Stimulated activated CD4-positive, alpha-beta T cell treated with anti-CD3 and anti-CD28 coated beads, Interleukin-2, amount 100 ng/mL, for 4 hours (primary cell): ENCODE data around the gene FAM185A.
"Not testable (repeated sequence)": the region's sequence is repeated elsewhere in the genome, so short reads cannot be mapped to it uniquely, and the experiment has no call there.

Source experiments
- DNase-seq: peaks from one replicate; pipeline ENCODE4 v3.0.0-alpha.2; 2020; ENCODE audit warnings: low read depth

The FAM185A gene

GRCh38 chr7:102778663-102779062 is 29.9 kb downstream of the FAM185A start:
- DNase-seq = not testable (repeated sequence)

- DNase-seq = not testable (repeated sequence)
Observed at GRCh38 chr7:102780926-102781325, 32.1 kb downstream of the FAM185A start.

GRCh38 chr7:102788770-102789169 is 40.0 kb downstream of the FAM185A start:
- DNase-seq = not testable (repeated sequence)

DNA sequence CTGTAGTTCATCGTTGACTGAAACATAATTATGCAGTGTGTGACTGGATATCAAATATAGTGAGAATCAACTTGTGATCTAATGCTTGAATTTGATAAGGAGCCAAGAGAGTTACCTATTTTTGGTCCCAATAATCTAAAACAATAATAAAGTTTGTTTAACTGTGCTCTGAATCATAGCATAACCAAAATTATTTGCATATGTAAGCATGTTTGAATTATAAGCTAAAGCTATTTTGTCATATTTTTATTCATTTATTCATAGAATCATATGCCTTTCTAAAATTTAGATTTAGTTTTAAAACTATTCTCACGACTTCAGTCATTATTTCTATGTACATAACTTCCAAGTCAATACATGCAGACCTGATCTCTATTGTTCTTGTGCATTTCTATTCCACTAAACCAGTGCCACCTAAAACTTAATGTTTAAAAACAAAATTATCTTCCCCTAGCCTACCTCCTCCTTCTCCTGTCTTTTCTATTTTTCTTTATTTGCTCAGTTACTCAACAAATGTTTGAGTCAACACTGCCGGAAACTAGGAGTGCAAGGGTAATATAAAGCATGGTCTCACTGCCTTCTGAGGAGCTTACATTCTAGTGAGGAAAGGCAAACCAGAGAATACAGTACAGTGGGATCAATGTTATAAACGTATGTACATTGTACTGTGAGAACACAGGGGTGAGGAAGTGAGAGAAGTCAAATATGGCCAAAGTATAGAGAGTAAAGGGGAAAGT is 41.7 kb downstream of the FAM185A start:
- DNase-seq = not testable (repeated sequence)

- DNase-seq = not testable (repeated sequence)
Observed at GRCh38 chr7:102791367-102791766, 42.6 kb downstream of the FAM185A start.

DNA sequence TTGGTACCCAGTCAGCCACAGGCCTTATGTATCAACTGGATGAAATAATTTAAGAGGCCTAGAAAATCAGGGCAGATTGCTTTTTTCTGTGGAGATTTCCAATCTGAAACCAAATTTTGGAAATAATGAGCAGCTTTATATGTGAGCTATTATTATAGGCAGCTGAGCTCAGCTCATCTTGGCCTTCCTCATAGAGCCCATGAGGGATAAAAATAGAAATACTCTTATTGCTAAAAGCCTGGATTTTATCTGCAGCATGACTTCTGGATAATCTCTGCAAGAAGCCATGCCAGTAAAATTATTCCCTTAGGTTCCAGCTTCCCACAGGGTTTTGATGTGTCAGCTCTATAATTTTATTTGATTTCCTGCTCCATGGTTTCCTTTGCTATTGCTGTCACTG is 43.0 kb downstream of the FAM185A start:
- not testable (repeated sequence) for DNase-seq

- DNase-seq = not testable (repeated sequence)
Observed at GRCh38 chr7:102794567-102794966, 45.8 kb downstream of the FAM185A start.

DNA sequence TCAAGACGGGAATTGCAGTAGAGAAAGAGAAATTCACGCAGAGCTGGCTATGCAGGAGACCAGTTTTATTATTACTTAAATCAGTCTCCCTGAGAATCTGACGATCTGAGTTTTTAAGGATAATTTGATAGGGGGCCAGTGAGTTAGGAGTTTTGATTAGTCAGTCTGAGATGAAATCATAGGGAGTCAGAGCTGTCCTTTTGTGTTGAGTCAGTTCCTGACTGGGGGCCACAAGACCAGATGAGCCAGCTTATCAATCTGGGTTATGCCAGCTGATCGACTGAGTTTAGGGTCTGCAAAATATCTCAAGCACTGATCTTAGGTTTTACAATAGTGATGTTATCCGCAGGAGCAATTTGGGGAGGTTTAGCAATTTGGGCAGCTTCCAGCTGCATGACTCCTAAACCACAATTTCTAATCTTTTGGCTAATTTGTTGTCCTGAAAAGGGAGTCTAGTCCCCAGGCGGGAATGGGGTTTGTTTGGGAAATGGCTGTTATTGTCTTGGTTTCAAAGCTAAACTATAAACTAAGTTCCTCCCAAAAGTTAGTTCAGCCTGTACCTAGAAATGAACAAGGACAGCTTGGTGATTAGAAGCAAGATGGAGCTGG is 47.3 kb downstream of the FAM185A start:
- not testable (repeated sequence) for DNase-seq

DNA sequence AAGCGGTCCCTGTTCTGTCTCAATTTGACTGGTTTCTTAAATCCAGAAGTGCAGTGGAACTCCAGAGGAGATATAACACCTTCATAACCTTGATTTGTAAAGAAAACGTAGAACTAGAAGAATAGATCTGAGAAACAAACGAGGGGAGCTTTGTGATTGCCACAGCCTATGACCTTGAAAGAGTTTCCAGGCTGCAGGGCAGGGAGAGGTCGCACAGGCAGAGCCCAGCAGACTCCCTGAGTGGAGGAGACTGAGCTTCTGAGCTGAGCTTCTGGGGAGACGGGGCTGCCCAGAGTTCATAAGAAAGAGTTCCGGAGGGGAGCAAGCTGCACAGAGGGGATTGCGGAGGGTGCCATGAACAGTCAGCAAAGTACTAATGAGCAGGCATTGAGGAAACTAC is 57.8 kb downstream of the FAM185A start:
- no peak for DNase-seq

- DNase-seq = no peak
Observed at GRCh38 chr7:102810916-102811315, 62.1 kb downstream of the FAM185A start.

GRCh38 chr7:102811942-102812678 is 63.3 kb downstream of the FAM185A start:
- DNase-seq = no peak

DNA sequence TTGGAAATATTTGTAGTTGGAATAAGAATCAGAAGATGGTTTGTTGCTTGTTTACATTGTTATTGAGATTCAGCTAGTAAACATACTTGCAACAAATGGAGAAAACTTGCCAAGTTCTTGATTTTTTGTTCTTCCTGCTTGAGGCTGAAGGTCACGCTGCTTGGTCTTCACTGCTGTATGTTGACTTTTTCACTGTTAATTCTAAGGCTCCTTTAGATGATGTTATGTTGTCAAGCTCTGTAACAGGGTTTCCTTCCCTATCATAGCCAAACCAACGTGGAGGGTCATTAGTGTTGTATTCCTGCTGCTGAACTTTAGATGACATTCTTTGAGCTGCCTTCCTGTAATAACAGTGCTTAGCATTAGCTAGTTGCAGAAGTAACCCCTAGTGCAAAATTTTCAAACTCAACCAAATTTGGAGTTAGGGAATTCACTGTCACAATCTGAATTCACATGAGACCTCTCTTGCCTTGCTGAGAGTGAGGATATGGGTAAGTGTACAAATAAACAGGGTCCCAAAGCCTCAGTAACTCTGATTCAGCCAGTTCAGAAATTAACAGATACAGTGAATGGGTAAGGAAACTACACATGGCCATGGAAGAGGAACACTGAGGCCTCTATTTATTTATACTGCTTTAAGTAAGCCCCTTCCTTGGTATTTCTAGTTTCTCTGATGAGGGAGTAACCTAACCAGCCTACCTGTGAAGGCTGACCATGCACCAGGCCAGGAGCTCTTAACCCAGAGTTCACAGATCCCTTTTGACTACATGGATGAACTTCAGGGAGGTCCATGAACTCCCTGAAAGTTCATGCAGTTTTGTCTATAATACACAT is 64.6 kb downstream of the FAM185A start:
- DNase-seq = no peak

DNA sequence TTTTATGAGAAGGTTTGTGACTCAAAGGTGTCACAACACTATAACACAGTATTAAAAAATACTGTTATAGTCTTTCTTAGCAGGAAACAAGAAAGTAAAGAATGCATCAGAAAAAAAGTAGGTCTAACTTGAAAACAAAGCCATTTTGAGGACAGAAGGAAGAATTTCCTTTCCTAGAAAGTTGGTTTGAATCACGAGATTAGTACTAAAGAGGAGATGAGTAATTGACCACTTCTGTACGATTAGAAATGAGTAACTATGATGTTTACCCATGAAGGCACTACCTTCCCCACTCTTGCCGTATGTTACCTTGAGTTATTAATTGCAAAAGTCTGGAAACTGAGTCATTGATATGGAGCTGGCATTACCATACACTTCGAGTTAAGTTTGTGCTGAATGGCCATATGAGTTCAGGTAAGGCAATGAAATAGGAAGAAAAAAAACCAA is 65.2 kb downstream of the FAM185A start:
- no peak for DNase-seq

DNA sequence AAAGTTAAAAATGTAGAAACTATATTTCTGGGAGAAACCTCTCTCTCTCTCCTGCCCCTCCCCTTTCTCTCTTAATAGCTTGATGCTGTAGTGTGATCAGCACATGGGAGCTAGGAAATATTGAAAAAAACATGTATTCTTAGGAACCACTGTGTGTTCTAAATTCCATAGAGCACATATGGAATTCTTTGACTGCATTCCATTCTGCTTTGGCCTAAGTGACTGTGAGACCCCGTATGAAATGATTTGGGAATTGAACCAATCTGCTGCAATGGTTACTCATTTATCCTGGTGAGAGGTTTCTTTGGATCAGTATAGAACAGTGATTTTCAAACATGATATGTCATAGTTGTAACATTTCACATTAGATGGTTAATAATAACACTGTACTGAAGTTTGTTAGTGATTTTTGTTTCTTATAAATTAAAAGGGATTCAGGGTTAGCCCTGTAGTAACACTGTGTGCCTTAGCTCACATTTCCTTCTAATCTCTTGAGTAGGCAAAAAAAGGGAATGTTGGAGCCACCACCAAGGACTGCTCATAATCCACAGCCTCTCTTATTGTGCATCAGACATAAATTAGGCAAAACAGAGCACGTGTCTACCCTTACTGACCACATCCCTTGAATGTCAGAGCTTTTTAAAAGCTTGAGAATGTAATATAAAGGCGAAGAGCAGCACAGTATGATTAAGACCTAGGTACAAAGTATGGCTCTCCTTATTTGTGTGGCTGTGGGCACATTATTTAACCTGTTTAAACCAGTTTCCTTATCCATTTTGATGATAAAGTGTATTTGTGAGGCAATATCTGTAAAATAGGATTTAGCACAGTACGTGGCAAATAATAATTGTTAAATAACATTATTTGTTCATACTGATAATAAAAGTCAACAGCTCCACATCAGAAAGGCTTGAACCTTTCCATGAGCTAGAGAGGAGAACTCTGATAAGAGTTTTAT is 69.1 kb downstream of the FAM185A start:
- DNase-seq = no peak

- no peak for DNase-seq
Observed at GRCh38 chr7:102819151-102819550, 70.4 kb downstream of the FAM185A start.

GRCh38 chr7:102821994-102822747 is 73.4 kb downstream of the FAM185A start:
- DNase-seq = no peak

DNA sequence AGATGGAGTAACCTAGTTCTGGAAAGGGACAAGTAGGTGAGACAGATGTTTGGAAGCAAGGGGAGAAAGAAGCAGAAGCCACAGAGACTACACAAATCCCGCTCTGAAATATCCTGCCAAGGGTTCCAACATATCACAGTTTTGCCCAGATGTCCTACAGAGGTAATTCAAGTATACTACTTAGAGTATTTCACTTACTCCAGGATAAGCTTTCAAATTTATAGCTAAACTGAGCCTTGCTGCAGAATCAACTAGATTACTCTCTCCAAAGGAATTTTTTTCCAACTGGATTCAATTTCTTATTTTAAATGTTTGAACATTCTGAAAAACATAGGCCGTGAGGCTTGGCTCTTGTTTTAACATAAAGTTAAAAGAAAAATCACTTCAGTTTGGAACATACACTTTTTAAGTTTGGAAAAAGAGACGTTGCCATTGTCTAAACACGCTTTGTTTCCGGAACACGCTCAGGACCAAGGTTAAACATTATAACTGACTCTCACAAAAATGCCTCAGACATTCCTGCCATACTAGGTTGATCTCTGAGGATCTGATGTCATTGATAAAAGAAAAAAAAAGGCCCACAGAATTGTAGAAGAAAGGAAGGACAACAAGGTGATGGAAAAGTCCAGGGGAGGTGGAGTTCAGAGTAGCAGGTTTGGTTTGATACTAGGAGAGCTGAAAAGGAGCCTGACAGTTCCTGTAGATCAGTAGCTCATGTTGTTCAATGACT is 74.8 kb downstream of the FAM185A start:
- no peak for DNase-seq

DNA sequence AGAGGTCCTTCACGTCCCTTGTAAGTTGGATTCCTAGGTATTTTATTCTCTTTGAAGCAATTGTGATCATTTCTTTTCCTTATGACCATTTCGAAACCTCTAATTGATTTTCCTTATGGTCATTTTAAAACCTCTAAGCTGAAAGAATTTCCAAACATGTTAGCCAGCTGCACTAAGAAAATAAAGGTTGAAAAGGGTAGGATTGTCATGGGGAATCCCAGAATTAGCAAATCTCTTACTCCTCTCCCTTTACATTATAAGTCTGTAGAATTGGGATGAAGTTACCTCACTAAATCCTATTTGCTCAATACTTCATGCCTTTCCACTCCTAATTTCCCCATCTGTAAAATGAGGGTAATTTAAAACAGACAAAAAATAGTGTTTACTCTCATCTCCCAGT is 79.5 kb downstream of the FAM185A start:
- DNase-seq = no peak

DNA sequence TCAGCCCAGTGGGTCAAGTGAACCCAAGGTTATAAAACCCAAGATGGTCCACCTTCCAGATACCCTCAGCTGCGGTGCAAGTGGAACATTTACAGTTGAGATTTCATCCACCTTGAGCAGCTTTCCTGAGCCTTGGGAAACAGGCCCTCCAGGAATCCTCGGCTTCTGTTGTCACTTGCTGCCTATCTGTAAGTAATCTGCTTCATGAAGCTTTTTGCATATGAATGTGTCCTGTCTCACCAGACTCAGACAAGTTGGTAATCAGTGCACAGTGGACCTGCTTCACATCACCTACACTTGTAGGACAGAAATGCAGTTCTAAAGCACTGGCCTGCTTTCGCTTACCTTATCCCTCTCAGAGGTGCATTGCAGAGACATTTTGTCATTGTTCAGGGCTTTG is 80.3 kb downstream of the FAM185A start:
- no peak for DNase-seq
